PC-3 (cell line): ENCODE results near the gene TENT4B. TPM values are rescaled to one million over a fixed set of nuclear protein-coding genes. Genes with fewer than 3 reads are reported as not detected.

Experiments used
- ATAC-seq: fragments of 200-7000 bp; cut with Tn5 transposase; 2 replicates; pipeline ENCODE4 v1.9.1; 2020; ENCODE audit warnings: mild to moderate bottlenecking, moderate library complexity
- BruUV-seq: library from RNA; stranded (reverse); fragments of 400-500 nt; replicated peaks from 2 replicates; lab custom pipeline; 2021; lab: Mats Ljungman, UMichigan
- CTCF ChIA-PET: fragments of 300-600 bp; sonication (Branson Sonifier 250); formaldehyde crosslinking; loops from one replicate; lab custom pipeline; 2022; ENCODE audit warnings: antibody characterized with exemption; lab: Charles Lee
- POLR2A ChIA-PET: fragments of 300-600 bp; sonication (Branson Sonifier 250); formaldehyde crosslinking; loops from one replicate; lab custom pipeline; 2022; ENCODE audit warnings: antibody characterized with exemption; ENCODE audit not compliant: unreplicated experiment; lab: Charles Lee
- DNase-seq: peaks from one replicate; pipeline ENCODE4 v3.0.0-alpha.2; 2015
- H2AFZ ChIP-seq: fragments of 300-600 bp; sonication (generic); 2 replicates; pipeline ENCODE4 v1.6.0; 2016; ENCODE audit warnings: antibody characterized with exemption, low read length
- H3F3A ChIP-seq: fragments of 300-600 bp; sonication (generic); one replicate; pipeline ENCODE4 v1.6.0; 2017; ENCODE audit warnings: antibody characterized with exemption, low read length, control low read depth, mild to moderate bottlenecking; ENCODE audit not compliant: unreplicated experiment
- H3K27ac ChIP-seq: fragments of 300-600 bp; sonication (generic); 2 replicates; pipeline ENCODE4 v1.5.1; 2016; ENCODE audit warnings: mild to moderate bottlenecking, low read length
- H3K27me3 ChIP-seq: fragments of 300-600 bp; sonication (generic); 2 replicates; pipeline ENCODE4 v1.6.1; 2016; ENCODE audit warnings: low read length, mixed read lengths
- H3K36me3 ChIP-seq: fragments of 300-600 bp; sonication (generic); 2 replicates; pipeline ENCODE4 v1.6.1; 2016; ENCODE audit warnings: low read depth, mixed run types, low read length, mixed read lengths
- H3K4me1 ChIP-seq: fragments of 300-600 bp; sonication (generic); 2 replicates; pipeline ENCODE4 v1.5.1; 2016; ENCODE audit warnings: low read length; ENCODE audit not compliant: insufficient read depth
- H3K4me2 ChIP-seq: fragments of 300-600 bp; sonication (generic); 2 replicates; pipeline ENCODE4 v1.6.0; 2016; ENCODE audit warnings: low read length
- H3K4me3 ChIP-seq: fragments of 300-600 bp; sonication (generic); 2 replicates; pipeline ENCODE4 v1.5.1; 2016; ENCODE audit warnings: mild to moderate bottlenecking, low read length, mixed read lengths
- H3K79me2 ChIP-seq: fragments of 300-600 bp; sonication (generic); 2 replicates; pipeline ENCODE4 v1.6.1; 2017; ENCODE audit warnings: low read length, mixed read lengths
- H3K9ac ChIP-seq: fragments of 300-600 bp; sonication (generic); 2 replicates; pipeline ENCODE4 v1.6.0; 2016; ENCODE audit warnings: mild to moderate bottlenecking, low read length
- H3K9me2 ChIP-seq: fragments of 300-600 bp; sonication (generic); replicated peaks from 2 replicates; pipeline ENCODE4 v1.6.1; 2016; ENCODE audit warnings: mixed run types, low read length, mixed read lengths
- H3K9me3 ChIP-seq: fragments of 300-600 bp; sonication (generic); 2 replicates; pipeline ENCODE4 v1.6.1; 2016; ENCODE audit warnings: low read length, mixed read lengths
- H4K20me1 ChIP-seq: fragments of 300-600 bp; sonication (generic); 2 replicates; pipeline ENCODE4 v1.6.1; 2016; ENCODE audit warnings: low read length, mixed read lengths
- EZH2 ChIP-seq: fragments of 300-600 bp; sonication (generic); IDR thresholded peaks from one replicate; pipeline ENCODE4 v1.6.1; 2017; ENCODE audit warnings: antibody characterized with exemption, mild to moderate bottlenecking, low read length; ENCODE audit not compliant: unreplicated experiment
- EZH2phosphoT487 ChIP-seq: fragments of 300-600 bp; sonication (generic); IDR thresholded peaks from 2 replicates; pipeline ENCODE4 v1.6.1; 2018; ENCODE audit warnings: mild to moderate bottlenecking, antibody characterized with exemption, low read length, borderline replicate concordance
- intact Hi-C: fragments of 100-400 bp; cut with micrococcal nuclease; formaldehyde crosslinking; loops from 2 replicates; pipeline ENCODE4 v1.9.0; 2023
- total RNA-seq: library from RNA; depleted of rRNA; stranded (reverse); fragments of >200 nt; gene quantifications from 2 replicates; pipeline ENCODE4 v1.2.3, GENCODE V29; 2014
- TF ChIP-seq, protein P1 (sequence below): fragments of 300-600 bp; sonication (generic); conservative IDR thresholded peaks from 2 replicates; pipeline ENCODE4 v1.5.1; 2017; ENCODE audit warnings: antibody characterized with exemption, low read depth, mild to moderate bottlenecking, low read length

TENT4B gene
- total RNA-seq, 1 experiment from 2014 or later = 6.3 TPM

DNA sequence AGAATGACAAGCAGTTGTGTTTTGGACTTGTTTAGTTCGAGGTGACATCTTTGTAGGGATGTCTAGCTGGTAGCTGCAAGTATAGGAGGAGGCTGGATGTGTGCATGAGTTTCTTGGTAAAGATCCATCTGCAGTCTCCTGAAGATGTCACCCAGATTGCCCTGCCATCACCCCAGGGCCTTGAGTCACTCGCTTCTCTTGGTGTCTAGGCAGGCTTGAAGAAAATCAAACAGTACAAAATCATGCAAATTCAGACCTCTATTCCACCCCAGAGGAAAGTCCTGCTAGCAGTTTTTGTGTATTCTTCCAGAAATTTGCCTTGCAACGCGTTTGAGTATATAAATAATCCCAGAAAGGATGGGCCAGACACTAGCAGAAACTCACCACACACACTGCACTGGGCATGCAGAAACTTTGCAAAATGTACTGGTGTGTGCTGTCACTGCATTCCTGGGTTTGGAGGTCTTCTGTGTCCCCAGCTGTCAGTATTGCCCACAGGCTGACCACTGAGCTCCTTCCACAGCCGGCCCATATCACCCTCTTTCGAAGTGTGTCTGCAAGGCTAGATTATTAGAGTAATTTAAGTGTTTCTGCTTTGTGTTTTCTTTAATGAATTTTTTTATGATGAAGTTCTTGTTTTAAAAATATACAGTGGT is 51.5 kb downstream of the TENT4B start:
- Histone ChIP-seq H3K9me3 (no peaks in the 10 kb centered on the region), H3K4me1 (peaks cover 47% of the 10 kb centered on the region), H3K9ac (no peak overlapping the region), H3K4me3 (no peak overlapping the region), H3K36me3 (no peaks in the 10 kb centered on the region), H3K4me2 (no peak overlapping the region), H3F3A (no peaks in the 10 kb centered on the region), H3K27ac (no peak overlapping the region), H4K20me1 (peaks cover 10% of the 10 kb centered on the region), H2AFZ (no peak overlapping the region), H3K27me3 (no peaks in the 10 kb centered on the region), H3K79me2 (peaks cover 66% of the 10 kb centered on the region), H3K9me2 (no peaks in the 10 kb centered on the region)
- POLR2A ChIA-PET = no interaction called here
- ATAC-seq (no peak), DNase-seq (no peak)
- intact Hi-C loops = no loop called here
- TF ChIP-seq EZH2phosphoT487 (no peak), EZH2 (no peak)
- TF ChIP-seq, protein P1, sequence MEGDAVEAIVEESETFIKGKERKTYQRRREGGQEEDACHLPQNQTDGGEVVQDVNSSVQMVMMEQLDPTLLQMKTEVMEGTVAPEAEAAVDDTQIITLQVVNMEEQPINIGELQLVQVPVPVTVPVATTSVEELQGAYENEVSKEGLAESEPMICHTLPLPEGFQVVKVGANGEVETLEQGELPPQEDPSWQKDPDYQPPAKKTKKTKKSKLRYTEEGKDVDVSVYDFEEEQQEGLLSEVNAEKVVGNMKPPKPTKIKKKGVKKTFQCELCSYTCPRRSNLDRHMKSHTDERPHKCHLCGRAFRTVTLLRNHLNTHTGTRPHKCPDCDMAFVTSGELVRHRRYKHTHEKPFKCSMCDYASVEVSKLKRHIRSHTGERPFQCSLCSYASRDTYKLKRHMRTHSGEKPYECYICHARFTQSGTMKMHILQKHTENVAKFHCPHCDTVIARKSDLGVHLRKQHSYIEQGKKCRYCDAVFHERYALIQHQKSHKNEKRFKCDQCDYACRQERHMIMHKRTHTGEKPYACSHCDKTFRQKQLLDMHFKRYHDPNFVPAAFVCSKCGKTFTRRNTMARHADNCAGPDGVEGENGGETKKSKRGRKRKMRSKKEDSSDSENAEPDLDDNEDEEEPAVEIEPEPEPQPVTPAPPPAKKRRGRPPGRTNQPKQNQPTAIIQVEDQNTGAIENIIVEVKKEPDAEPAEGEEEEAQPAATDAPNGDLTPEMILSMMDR = no peak
- CTCF ChIA-PET = no interaction called here
- no TSS peak for BruUV-seq

DNA sequence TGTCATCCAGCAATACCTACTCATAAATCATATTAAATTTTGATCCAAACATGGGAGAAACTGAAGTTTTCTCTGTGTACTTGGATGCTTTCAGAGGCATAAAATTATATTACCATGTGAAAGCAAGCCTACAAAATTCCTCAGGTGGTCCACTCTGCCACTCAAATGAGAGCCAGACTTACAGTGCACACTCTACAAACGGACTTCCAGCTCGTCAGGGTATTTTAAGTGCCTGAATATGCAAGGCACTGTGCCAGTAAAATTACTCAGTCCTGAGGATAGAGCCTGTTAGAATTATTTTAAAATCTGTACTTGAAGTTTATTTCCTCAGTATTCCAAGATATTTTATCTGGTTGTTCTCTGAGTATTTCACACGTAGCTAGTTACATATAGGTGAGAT is 54.5 kb downstream of the TENT4B start:
- peak; percentile 22 for DNase-seq
- ChIA-PET POLR2A (no interaction called here), CTCF (interaction anchor here (1.2 kb wide), 1 partner anchor 183 kb away, joined by 4 read pairs; the partner anchor contains the start of gene CNEP1R1)

More for the DNA sequence above, 54.5 kb downstream of the TENT4B start:
- H3K27ac ChIP-seq = peak overlapping the region; percentile 18; the same call in 1 of the 2 replicates
- no peak overlapping the region for H3K4me3 ChIP-seq
- peaks cover 10% of the 10 kb centered on the region for H4K20me1 ChIP-seq
- BruUV-seq = no TSS peak
- intact Hi-C loops = no loop called here
- H3K9me3 ChIP-seq = no peaks in the 10 kb centered on the region
- peak overlapping the region; percentile 31; the same call in 1 of the 2 replicates for H3K4me2 ChIP-seq
- peak; percentile 35 for ATAC-seq
- H2AFZ ChIP-seq = no peak overlapping the region
- H3K36me3 ChIP-seq = no peaks in the 10 kb centered on the region
- no peak overlapping the region for H3K9ac ChIP-seq
- H3K27me3 ChIP-seq = no peaks in the 10 kb centered on the region
- H3K4me1 ChIP-seq = peaks cover 39% of the 10 kb centered on the region
- peaks cover 48% of the 10 kb centered on the region for H3K79me2 ChIP-seq
- H3K9me2 ChIP-seq = no peaks in the 10 kb centered on the region
- H3F3A ChIP-seq = no peaks in the 10 kb centered on the region
- TF ChIP-seq EZH2phosphoT487 = no peak
- TF ChIP-seq, protein P1 = no peak
- no peak for TF ChIP-seq EZH2
